Stimulated activated CD8-positive, alpha-beta memory T cell treated with anti-CD3 and anti-CD28 coated beads, Interleukin-15, amount 100 ng/mL, for 1 hour (primary cell): ENCODE data around the gene SLC51A.
"Not testable (repeated sequence)": the region's sequence is repeated elsewhere in the genome, so short reads cannot be mapped to it uniquely, and the experiment has no call there.

Experiments used
- DNase-seq: peaks from one replicate; pipeline ENCODE4 v3.0.0-alpha.2; 2020; ENCODE audit warnings: low read depth

Gene SLC51A

DNA sequence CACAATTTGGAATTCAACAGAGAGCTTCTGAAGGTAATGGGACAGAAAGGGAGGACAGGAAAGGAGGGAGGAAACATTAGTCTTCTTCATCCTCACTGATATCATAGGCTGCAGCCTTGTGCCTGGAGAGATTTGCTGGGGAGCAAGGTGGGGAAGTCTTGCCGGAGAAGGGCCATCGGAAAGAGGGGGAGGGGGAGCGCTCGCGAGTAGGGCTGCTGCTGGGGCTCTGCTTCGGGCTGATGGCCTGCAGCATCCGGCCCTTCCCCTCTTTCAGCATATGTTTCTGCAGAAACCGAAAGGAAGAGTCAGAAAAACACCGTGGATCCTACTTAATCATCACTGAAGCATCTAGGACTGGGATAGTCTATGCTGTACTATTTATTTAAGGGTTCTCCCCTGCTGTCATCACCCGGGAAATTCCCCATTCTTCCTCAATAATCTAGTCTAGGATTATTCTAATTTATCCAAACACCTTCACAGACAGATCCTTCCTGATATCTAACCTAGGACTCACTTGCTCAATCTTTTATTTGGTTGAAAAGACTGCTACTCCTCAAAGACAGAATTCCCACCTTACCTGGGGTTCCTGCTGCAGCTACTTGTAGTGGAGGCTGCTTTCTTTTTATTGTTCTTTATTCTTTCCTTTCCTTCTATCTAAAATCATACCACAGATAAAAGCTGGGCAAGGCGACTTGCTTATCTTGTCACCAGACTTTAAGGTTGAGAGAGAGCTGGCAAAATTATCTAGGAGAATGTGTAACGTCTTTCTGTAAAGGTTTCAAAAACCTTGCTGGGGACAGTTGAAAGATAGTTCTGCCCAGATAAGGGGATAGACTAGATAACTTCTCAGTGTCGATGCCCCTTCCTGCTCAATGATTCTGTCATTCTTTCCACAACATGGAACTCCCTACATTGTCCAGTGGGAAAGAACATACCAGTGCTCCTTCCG, 22.6 kb downstream of the SLC51A start:
- no peak for DNase-seq

DNA sequence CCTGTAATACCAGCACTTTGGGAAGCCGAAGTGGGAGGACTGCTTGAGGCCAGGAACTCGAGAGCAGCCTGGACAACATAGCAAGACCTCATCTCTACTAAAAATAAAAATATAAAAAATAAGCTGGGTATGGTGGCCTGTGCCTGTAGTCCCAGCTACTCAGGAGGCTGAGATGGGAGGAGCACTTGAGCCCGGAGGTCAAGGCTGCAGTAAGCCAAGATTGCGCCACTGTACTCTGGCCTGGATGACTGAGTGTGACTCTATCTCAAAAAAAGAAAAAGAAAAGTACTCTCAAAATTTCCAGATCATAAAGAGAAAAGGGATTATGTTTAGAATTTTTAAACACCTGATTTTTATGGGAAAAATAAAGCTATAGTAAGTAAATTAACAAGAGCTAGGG, 24.1 kb downstream of the SLC51A start:
- DNase-seq: no peak

DNA sequence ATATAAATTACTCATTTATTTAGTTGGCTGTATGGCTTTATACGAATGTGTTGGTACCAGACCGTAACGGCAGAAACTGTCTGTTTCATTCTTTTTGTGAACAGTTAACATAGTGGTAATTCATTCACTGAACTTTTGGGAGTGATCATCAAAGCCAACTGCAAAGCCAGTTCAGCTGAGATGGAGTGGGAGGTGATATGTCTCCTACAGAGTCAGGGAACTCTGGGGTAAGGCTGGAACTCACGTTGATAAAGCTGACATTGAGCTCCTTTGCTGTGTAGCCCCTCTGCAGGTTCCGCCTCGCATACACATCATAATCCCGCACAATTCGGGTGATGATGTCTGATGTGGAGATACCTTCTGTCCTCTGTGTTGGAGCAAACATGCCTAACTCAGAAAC, 25.4 kb downstream of the SLC51A start:
- no peak for DNase-seq

DNA sequence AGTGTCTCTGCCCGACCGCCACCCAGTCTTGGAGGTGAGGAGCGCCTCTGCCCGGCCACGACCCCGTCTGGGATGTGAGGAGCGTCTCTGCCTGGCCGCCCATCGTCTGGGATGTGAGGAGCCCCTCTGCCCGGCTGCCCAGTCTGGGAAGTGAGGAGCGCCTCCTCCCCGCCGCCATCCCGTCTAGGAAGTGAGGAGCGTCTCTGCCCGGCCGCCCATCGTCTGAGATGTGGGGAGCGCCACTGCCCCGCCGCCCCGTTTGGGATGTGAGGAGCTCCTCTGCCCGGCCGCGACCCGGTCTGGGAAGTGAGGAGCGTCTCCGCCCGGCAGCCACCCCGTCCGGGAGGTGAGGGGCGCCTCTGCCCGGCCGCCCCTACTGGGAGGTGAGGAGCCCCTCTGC, 27.8 kb downstream of the SLC51A start:
- DNase-seq: not testable (repeated sequence)

DNA sequence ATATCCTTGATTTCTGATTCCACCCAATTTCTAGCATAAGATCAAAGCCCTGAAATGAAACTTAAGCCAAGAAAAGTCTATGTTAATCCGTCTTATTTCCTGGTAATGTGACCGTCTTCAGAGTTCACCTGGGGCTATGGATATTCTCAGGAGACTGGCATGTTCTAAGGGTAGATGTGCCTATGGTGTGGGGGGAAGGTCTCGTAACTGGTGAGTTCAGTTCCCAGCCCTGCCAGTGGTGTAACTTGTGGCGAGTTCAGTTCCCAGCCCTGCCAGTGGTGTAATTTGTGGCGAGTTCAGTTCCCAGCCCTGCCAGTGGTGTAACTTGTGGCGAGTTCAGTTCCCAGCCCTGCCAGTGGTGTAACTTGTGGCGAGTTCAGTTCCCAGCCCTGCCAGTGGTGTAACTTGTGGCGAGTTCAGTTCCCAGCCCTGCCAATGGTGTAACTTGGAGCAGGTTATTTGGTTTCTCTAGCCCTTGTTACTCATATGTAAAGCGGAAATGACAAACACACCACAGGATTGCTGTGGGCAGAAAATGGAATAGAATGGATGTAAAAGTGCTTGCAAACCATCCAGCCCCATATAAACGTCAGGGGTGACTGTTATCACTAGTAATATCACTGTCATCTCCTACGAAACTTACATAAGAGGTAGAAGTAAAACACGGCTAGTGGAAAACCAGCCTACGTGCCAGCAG, 30.4 kb downstream of the SLC51A start:
- DNase-seq: no peak

DNA sequence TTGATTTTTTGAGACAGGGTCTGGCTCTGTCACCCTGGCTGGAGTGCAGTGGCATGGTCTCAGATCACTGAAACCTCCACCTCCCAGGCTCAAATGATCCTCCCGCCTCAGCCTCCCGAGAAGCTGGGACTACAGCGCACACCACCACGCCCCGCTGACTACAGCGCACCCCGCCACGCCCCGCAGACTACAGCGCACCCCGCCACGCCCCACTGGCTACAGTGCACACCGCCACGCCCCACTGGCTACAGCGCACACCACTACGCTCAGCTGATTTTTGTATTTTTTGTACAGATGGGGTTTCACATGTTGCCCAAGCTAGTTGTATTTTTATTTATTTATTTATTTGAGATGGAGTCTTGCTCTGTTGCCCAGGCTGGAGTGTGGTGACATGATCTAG, 35.6 kb downstream of the SLC51A start:
- no peak for DNase-seq

DNA sequence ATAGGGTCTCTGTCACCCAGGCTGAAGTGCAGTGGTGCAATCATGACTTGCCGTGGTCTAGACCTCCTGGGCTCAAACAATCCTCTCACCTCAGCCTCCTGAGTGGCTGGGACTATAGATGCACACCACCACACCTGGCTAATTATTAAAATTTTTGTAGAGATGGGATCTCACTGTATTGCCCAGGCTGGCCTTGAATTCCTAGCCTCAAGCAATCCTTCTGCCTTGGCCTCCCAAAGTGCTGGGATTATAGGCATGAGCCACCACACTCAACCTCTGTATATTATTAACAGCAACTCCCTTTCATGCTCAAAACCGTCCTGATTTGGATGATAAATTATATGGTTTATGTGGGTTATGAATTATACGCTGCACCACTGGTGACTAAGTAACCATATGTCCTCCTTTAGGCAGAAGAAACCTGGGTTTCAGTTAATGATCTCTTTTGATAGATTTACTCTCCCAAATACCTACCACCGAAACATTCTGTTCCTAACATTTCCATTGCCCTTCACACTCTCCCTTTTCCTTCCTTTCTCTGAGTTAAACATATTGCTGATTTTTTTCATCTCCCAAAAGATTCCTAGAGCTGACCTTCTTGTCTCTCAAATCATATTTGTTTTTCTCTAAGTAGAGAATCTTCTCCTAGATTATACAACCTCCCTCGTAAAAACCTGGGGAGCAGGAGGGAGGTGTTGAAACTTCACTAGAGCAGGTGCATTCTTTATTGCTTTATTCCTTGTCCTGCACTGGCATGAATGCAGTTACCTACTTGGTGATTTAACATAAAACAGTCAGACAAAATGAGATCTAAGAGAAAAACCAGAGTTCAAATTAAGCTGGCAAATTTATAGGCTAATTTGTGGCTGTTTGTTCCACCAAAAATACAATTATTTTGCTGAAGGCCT, 38.3 kb downstream of the SLC51A start:
- no peak for DNase-seq

DNA sequence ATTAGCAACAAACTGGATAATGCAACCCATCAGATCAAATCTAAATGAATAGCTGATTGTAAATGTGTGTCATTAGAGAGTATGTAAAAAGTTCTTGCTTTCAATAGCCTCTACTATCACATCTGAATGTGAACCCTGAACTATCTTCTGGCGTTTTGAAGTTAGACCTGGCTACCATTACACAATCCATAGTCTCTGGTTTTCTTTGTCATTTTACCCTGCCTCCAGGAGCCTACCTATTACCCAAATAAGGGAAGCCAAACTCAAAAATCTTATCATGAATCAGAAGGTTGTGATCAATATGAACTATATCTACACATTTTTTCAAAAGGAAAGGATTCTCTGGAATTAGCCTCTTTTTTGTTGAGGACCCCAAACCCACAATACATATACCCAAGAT, 39.4 kb downstream of the SLC51A start:
- no peak for DNase-seq

DNA sequence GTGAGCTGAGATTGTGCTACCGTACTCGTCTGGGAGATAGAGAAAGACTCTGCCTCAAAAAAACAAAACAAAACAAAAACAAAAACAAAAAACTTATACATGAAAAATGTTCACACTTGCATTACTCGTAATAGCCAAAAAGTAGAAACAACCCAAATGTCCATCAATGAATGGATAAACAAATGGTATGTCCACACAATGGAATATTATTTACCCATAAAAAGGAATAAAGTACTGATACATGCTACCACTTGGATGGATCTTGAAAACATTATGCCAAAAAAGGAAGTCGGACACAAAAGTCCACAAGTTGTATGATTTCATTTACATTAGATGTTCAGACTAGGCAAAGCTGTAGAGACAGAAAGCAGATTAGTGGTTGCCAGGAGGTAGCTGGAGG, 44.5 kb downstream of the SLC51A start:
- no peak for DNase-seq

DNA sequence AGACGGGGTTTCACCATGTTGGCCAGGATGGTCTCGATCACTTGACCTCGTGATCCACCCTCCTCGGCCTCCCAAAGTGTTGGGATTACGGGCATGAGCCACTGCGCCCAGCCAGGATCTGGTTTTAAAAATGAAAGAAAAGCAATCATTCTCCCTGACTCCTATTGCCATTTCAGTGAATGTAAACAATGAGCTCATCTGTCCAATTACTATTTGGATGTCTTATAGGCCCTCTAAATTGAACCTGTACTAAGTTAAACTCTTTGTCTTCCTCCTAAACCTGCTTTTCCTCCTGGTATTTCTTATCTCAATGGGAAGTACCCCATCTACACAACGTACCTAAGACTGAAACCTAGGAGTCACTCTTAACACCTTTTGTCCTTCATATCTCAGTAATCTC, 47.5 kb downstream of the SLC51A start:
- DNase-seq: no peak

DNA sequence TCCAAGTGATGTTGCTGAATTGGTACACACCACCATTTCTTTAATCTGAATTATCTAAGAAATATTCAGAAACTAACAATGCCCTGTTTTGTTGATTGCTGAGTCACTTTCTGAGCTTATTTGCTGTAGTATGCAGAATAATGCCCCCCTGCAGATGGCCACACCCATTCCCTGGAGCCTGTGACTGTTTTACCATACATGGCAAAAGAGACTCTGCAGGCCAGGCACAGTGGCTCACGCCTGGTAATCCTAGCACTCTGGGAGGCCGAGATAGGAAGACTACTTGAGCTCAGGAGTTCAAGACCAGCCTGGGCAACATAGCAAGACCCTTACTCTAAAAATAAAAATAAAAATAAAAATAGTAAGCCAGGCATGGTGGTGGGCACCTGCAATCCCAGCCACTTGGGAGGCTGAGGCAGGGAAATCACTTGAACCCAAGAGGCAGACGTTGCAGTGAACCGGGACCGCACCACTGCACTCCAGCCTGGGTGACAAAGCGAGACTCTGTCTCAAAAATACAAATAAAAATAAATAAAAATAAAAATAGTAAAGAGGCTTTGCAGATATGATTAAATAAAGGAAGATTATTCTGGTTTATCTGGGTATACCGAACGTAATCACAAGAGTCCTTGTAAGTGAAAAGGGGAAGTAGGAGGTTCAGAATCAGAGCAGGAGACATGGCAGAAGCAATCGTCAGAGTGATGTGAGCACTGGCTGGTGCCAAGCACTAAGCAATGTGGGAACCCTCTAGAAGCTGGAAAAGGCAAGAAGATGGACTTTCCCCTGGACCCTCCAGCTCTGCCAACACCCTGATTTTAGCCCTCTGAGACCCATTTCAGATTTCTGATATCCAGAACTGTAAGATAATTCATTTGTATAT, 52.2 kb downstream of the SLC51A start:
- DNase-seq: no peak

DNA sequence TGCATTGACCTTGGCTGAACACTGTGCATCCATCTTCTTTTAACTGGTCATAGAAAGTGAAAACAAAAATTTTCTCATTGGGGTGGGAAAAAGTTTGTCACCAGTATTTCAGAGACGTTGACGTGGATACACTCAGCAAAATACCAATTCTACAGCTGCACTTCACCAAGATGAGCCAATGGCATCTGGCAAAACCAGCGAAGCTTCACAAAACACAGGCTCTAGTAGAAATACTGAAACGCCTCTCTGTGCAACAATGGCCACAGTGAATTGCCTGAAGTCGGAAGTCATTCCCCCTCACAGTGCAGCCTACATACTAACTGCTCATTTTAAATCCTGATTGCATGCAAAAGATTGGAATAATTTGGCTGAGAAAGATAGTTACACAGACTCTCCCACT, 54.2 kb downstream of the SLC51A start:
- no peak for DNase-seq

DNA sequence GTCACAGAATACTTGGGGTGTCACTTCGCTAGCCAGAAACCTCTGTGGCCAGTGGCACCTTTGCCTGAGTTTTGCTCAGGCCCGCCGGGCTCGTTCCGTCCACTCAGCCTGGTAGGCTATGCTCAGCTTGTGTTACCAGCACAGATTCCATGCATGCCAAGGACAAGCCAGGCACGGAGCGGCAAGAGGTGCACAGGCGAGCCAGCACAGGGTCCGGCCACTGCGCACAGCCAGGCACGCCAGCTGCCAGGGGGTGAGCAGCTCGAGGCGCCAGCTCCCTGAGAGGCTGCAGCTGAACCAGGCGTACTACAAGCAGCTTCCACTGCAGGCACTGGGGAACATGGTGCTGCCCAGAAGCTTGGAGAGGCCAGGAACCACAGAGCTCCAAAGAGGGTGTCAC, 56.5 kb downstream of the SLC51A start:
- no peak for DNase-seq

DNA sequence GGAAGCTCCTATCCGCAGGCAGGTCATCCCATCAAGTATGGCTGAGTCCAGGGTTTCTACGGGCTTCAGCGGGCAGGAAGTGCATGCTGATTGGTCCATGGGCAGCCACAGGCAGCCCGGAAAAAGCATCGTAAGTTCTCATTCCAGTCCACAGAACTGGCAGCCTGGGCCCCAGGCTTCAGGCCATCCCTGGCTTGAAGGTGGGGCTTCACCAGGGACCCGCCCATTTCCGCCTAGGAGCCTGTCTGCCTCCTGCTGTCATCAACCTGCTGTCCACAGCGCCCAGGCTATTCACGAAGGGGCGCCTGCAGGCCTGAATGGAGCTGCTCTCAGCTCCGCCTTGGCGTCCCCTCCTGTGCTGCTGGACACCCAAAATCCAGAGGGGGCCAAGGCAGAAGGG, 57.3 kb downstream of the SLC51A start:
- DNase-seq: no peak

DNA sequence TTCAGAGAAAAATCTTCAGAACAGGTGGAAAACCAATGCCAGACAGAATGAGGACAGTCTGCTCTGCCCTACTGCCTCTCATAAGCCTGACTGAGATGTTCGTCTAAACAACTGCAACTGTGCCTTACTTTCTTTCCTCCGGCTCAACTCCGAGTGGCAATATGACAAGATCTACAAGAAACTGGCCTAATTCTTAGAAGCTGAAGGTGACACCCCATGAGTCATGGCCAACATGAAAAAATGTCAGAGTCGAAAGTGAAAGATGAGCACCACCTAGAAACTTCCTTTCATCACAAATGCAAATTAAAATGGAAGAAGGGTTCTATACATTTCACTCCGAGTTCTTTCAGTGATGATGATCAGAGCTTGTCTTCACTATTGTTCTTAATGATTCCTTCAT, 58.3 kb downstream of the SLC51A start:
- peak; percentile 32 for DNase-seq

DNA sequence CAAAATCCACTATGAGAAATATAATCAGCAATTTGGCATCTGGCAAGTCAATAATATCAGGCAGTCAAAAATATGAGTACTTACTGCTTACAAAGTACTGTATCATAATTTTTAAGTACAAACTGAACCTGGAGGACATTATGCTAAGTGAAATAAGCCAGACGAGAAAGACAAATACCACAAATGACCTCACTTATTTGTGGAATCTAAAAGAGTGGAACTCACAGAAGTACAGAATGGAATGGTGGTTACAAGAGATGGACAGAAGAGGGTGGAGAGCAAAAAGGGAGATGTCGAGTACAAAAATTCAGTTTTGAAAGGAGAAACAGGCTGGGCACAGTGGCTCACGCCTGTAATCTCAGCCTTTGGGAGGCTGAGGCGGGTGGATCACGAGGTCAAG, 58.8 kb downstream of the SLC51A start:
- DNase-seq: no peak

DNA sequence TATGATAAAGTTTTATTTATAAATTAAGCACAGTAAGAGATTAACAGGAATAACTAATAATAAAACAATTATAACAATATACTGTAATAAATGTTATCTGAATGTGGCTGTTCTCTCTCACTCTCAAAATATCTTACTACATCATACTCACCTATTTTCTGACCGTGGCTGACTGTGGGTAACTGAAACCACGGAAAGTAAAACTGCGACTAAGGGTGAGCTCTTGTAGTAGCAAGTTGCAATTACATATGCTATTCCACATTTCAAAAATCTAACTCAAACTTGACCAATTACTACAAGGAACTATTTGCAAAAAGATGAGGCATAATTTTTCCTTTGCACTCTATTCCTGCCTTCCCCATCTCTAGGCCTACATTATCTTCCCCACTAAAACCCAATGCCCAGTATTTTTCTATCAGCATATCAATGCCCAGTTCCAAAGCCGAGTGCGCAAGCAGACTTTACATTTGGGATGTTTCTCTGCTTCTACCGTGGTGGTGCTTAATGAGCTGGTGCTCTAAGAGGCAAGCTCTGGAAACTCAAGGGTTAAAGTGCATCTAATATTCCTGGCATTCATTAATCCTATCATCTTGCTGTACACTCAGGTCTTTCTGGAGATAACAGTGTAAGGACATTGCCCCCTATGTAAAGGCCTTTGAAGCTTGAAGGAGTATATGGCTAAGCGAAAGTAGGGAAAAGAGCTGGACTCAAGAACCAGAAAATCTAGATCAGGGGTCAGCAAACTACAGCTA, 64.5 kb downstream of the SLC51A start:
- no peak for DNase-seq

DNA sequence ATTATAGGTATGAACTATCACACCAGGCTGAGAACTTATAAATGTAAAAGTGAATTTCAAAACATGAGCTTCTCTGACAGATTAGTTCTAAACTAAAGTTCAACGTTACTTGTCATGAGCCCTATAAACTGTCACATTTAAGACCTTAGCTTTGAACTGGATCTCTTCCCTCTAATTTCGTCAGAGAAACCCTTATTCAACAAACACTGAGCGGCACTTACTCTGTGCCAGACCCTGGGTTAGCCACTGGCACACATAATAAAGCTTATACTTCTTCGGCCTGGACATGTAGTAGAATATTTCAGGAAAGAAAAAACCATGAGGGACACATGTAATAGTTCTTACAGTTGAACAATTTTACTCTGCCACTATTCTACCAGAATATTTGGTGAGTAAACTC, 65.6 kb downstream of the SLC51A start:
- no peak for DNase-seq
